HL-60 (cell line): ENCODE measurements around the gene FAM110A.

Source experiments
- TF ChIP-seq, protein P1 (sequence below): IDR thresholded peaks from 2 replicates; pipeline ENCODE4 v1.6.1; 2012; ENCODE audit warnings: low read depth; ENCODE audit not compliant: insufficient replicate concordance
- TF ChIP-seq, protein P2 (sequence below): IDR thresholded peaks from one replicate; pipeline ENCODE4 v1.5.1; 2011; ENCODE audit warnings: low read length, control low read depth, inconsistent platforms; ENCODE audit not compliant: insufficient read depth

DNA sequence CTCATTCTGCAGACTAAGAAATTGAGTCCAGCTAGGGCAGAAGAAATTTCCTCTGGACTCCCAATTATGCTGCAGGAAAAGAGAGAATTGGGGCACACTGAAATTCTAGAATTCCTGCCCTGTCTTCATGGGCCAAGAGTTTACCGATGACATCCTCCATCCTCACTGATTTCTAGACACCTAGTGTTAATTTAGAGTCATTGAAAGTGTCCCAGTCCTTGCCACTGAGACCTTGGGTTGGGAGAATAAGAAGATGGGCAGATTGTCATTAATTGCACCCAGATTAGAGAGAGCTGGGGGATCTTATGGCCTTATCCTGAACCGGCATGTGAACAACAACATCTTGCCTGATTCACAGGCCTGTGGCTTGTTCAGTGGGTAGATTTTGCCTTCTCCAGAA, 53.6 kb downstream of the FAM110A start:
- TF ChIP-seq, protein P1, sequence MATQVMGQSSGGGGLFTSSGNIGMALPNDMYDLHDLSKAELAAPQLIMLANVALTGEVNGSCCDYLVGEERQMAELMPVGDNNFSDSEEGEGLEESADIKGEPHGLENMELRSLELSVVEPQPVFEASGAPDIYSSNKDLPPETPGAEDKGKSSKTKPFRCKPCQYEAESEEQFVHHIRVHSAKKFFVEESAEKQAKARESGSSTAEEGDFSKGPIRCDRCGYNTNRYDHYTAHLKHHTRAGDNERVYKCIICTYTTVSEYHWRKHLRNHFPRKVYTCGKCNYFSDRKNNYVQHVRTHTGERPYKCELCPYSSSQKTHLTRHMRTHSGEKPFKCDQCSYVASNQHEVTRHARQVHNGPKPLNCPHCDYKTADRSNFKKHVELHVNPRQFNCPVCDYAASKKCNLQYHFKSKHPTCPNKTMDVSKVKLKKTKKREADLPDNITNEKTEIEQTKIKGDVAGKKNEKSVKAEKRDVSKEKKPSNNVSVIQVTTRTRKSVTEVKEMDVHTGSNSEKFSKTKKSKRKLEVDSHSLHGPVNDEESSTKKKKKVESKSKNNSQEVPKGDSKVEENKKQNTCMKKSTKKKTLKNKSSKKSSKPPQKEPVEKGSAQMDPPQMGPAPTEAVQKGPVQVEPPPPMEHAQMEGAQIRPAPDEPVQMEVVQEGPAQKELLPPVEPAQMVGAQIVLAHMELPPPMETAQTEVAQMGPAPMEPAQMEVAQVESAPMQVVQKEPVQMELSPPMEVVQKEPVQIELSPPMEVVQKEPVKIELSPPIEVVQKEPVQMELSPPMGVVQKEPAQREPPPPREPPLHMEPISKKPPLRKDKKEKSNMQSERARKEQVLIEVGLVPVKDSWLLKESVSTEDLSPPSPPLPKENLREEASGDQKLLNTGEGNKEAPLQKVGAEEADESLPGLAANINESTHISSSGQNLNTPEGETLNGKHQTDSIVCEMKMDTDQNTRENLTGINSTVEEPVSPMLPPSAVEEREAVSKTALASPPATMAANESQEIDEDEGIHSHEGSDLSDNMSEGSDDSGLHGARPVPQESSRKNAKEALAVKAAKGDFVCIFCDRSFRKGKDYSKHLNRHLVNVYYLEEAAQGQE = no peak
- TF ChIP-seq, protein P2, sequence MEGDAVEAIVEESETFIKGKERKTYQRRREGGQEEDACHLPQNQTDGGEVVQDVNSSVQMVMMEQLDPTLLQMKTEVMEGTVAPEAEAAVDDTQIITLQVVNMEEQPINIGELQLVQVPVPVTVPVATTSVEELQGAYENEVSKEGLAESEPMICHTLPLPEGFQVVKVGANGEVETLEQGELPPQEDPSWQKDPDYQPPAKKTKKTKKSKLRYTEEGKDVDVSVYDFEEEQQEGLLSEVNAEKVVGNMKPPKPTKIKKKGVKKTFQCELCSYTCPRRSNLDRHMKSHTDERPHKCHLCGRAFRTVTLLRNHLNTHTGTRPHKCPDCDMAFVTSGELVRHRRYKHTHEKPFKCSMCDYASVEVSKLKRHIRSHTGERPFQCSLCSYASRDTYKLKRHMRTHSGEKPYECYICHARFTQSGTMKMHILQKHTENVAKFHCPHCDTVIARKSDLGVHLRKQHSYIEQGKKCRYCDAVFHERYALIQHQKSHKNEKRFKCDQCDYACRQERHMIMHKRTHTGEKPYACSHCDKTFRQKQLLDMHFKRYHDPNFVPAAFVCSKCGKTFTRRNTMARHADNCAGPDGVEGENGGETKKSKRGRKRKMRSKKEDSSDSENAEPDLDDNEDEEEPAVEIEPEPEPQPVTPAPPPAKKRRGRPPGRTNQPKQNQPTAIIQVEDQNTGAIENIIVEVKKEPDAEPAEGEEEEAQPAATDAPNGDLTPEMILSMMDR = no peak
